ENCODE measurements around the gene CNOT6. TPM values are rescaled to one million over a fixed set of nuclear protein-coding genes. Genes with fewer than 3 reads are reported as not detected.
"Not testable (repeated sequence)": the region's sequence is repeated elsewhere in the genome, so short reads cannot be mapped to it uniquely, and the experiment has no call there.

Gene CNOT6
- total RNA-seq, 1 donor from 2014 or later = 24.9 TPM

GRCh38 chr5:180498378-180498777, 4.2 kb downstream of the CNOT6 start:
- TF ChIP-seq, protein P1, sequence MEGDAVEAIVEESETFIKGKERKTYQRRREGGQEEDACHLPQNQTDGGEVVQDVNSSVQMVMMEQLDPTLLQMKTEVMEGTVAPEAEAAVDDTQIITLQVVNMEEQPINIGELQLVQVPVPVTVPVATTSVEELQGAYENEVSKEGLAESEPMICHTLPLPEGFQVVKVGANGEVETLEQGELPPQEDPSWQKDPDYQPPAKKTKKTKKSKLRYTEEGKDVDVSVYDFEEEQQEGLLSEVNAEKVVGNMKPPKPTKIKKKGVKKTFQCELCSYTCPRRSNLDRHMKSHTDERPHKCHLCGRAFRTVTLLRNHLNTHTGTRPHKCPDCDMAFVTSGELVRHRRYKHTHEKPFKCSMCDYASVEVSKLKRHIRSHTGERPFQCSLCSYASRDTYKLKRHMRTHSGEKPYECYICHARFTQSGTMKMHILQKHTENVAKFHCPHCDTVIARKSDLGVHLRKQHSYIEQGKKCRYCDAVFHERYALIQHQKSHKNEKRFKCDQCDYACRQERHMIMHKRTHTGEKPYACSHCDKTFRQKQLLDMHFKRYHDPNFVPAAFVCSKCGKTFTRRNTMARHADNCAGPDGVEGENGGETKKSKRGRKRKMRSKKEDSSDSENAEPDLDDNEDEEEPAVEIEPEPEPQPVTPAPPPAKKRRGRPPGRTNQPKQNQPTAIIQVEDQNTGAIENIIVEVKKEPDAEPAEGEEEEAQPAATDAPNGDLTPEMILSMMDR (IDR thresholded peaks at IDR 0.05) = no peak
- ChIA-PET POLR2A (interaction anchor here (0.8 kb wide), 1 partner anchor 19 kb away, joined by 4 read pairs; no protein-coding TSS in a partner anchor), CTCF (no interaction called here)
- intact Hi-C loops (cut with micrococcal nuclease) = loop anchor here (10.0 kb wide), 1 partner anchor 144 kb away; the partner anchor contains the start of gene GFPT2
- ATAC-seq (ENCODE audit: low read depth) (no peak), DNase-seq (no peak)
- Mint-ChIP-seq H3K4me1 (peaks cover 37% of the 10 kb centered on the region), H3K36me3 (ENCODE audit: low read depth) (peaks cover 18% of the 10 kb centered on the region), H3K4me3 (no peak overlapping the region), H3K27ac (no peak overlapping the region), H3K27me3 (no peaks in the 10 kb centered on the region), H3K9me3 (no peaks in the 10 kb centered on the region)

DNA sequence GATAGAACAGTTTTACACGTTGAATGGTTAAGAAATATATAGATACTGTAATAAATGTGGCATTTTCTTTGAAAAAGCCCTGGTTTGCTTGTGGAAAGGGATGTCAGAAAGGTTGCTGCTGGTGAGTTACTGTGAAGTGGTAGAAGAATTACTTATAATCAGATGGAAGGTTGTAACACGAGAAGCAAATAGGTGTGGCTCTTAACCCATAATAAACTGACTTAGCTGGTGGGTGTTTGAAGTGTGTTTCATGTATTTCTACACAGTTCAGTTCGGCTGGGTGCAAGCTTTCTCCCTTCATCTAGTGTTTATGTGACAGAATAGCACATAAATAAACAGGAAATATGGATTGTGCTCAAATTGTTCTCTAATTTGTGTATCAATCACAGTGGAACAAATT, 5.5 kb downstream of the CNOT6 start:
- Mint-ChIP-seq H3K4me1 (peaks cover 36% of the 10 kb centered on the region), H3K4me3 (no peak overlapping the region), H3K36me3 (ENCODE audit: low read depth) (peaks cover 14% of the 10 kb centered on the region), H3K27ac (no peak overlapping the region), H3K9me3 (no peaks in the 10 kb centered on the region), H3K27me3 (no peaks in the 10 kb centered on the region)
- intact Hi-C loops (cut with micrococcal nuclease) = loop anchor here (10.0 kb wide), 1 partner anchor 145 kb away; the partner anchor contains the start of gene GFPT2
- TF ChIP-seq, protein P1 (IDR thresholded peaks at IDR 0.05) = no peak
- no peak for DNase-seq
- ChIA-PET CTCF (no interaction called here), POLR2A (no interaction called here)
- no peak for ATAC-seq (ENCODE audit: low read depth)

DNA sequence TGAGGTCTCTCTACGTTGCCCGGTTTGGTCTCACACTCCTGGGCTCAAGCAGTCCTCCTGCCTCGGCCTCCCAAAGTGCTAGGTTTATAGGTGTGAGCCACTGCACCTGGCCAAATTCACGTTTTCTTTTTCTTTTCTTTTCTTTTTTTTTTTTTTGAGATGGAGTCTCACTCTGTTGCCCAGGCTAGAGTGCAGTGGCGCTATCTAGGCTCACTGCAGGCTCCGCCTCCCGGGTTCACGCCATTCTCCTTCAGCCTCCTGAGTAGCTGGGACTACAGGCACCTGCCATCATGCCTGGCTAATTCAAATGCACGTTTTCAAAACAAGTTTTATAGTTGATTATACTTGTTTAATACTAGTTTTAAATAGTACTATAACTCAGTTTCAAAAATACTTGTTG, 6.1 kb downstream of the CNOT6 start:
- H3K4me1 Mint-ChIP-seq = peaks cover 32% of the 10 kb centered on the region
- intact Hi-C loops (cut with micrococcal nuclease); CTCF ChIA-PET; POLR2A ChIA-PET; DNase-seq; H3K27me3 Mint-ChIP-seq; H3K27ac Mint-ChIP-seq; H3K4me3 Mint-ChIP-seq; H3K9me3 Mint-ChIP-seq; ATAC-seq (ENCODE audit: low read depth): not testable (repeated sequence)
- H3K36me3 Mint-ChIP-seq (ENCODE audit: low read depth) = peaks cover 14% of the 10 kb centered on the region

GRCh38 chr5:180507661-180508060, 13.5 kb downstream of the CNOT6 start:
- no peak for ATAC-seq (ENCODE audit: low read depth)
- CTCF ChIA-PET = no interaction called here
- H3K27ac Mint-ChIP-seq = no peak overlapping the region

DNA sequence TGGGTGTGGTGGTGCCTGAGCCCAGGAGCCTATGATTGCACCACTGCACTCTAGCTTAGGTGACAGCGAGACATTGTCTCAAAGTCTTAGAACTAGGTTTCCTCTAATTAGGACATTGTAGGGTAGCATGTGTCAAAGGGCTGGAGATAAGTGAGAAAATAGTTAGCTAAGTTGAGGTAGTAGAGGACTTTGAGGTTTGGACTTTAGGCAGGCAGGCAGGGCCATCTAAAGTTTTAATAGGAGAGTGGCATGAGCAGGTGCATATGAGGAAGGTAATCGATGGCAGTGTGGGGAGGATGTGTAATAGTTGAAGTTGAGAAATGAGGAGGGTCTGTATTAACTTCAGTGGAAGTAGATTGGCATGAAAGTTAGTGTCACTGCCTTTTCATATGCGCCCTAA, 21.1 kb downstream of the CNOT6 start:
- ATAC-seq (ENCODE audit: low read depth) = no peak
- Mint-ChIP-seq H3K4me1 (peaks cover 30% of the 10 kb centered on the region), H3K27ac (no peak overlapping the region), H3K4me3 (no peak overlapping the region), H3K9me3 (no peaks in the 10 kb centered on the region), H3K36me3 (ENCODE audit: low read depth) (peaks cover 14% of the 10 kb centered on the region), H3K27me3 (no peaks in the 10 kb centered on the region)
- no peak for DNase-seq
- TF ChIP-seq, protein P1 (IDR thresholded peaks at IDR 0.05) = no peak
- intact Hi-C loops (cut with micrococcal nuclease) = no loop called here
- POLR2A ChIA-PET = no interaction called here
- CTCF ChIA-PET = no interaction called here

More at GRCh38 chr5:180507661-180508060, 13.5 kb downstream of the CNOT6 start:
- TF ChIP-seq, protein P1 (IDR thresholded peaks at IDR 0.05) = no peak
- DNase-seq = no peak
- Mint-ChIP-seq H3K27me3 (no peaks in the 10 kb centered on the region), H3K4me3 (no peak overlapping the region), H3K4me1 (peaks cover 20% of the 10 kb centered on the region), H3K9me3 (no peaks in the 10 kb centered on the region), H3K36me3 (ENCODE audit: low read depth) (peaks cover 10% of the 10 kb centered on the region)
- intact Hi-C loops (cut with micrococcal nuclease) = no loop called here
- POLR2A ChIA-PET = no interaction called here

DNA sequence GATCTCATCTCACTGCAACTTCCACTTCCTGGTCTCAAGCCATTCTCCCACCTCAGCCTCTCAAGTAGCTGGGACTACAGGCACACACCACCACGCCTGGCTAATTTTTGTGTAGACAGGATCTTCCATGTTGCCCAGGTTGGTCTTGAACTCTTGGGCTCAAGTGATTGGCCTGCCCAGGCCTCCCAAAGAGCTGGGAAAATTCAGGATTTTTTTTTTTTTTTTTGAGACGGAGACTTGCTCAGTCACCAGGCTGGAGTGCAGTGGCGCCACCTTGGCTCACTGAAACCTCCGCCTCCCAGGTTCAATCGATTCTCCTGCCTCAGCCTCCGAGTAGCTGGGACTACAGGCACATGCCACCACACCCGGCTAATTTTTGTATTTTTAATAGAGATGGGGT, 21.8 kb downstream of the CNOT6 start:
- CTCF ChIA-PET; H3K4me3 Mint-ChIP-seq; DNase-seq; H3K9me3 Mint-ChIP-seq; ATAC-seq (ENCODE audit: low read depth); POLR2A ChIA-PET; H3K27ac Mint-ChIP-seq; intact Hi-C loops (cut with micrococcal nuclease); H3K27me3 Mint-ChIP-seq: not testable (repeated sequence)
- H3K36me3 Mint-ChIP-seq (ENCODE audit: low read depth) = peaks cover 15% of the 10 kb centered on the region
- peaks cover 30% of the 10 kb centered on the region for H3K4me1 Mint-ChIP-seq

Measured in activated B cell treated with CpG ODN at 0.5 μM for 24 hours (primary cell).